Measurements from ENCODE around the gene SEPTIN12. TPM values are rescaled to one million over a fixed set of nuclear protein-coding genes. Genes with fewer than 3 reads are reported as not detected.

SEPTIN12 gene
- total RNA-seq, 1 experiment from 2014 or later, result not detected

- ChIA-PET POLR2A (no interaction called here), CTCF (interaction anchor here (0.7 to 1.6 kb wide), 2 partner anchors 52 to 99 kb away, joined by 3 to 5 read pairs; partner anchors contain the start of gene ROGDI)
- peaks cover 14% of the 10 kb centered on the region for H3K36me3 Mint-ChIP-seq
- TF ChIP-seq TP53 (CRISPR knock-in tag; IDR thresholded peaks at IDR 0.05) (no peak), E2F1 (CRISPR knock-in tag; IDR thresholded peaks at IDR 0.05) (no peak), ELF4 (CRISPR knock-in tag; IDR thresholded peaks at IDR 0.05; ENCODE audit: low read depth) (no peak), CBFB (CRISPR knock-in tag; IDR thresholded peaks at IDR 0.05; ENCODE audit: low read depth) (no peak), ZNF281 (CRISPR knock-in tag; IDR thresholded peaks at IDR 0.05) (no peak), RORB (CRISPR knock-in tag; IDR thresholded peaks at IDR 0.05) (no peak), E2F4 (CRISPR knock-in tag; IDR thresholded peaks at IDR 0.05; ENCODE audit: borderline replicate concordance, low read depth) (no peak), ZNF423 (CRISPR knock-in tag; IDR thresholded peaks at IDR 0.05) (no peak), ETV6 (CRISPR knock-in tag; IDR thresholded peaks at IDR 0.05) (no peak)
- TF ChIP-seq, protein P1, sequence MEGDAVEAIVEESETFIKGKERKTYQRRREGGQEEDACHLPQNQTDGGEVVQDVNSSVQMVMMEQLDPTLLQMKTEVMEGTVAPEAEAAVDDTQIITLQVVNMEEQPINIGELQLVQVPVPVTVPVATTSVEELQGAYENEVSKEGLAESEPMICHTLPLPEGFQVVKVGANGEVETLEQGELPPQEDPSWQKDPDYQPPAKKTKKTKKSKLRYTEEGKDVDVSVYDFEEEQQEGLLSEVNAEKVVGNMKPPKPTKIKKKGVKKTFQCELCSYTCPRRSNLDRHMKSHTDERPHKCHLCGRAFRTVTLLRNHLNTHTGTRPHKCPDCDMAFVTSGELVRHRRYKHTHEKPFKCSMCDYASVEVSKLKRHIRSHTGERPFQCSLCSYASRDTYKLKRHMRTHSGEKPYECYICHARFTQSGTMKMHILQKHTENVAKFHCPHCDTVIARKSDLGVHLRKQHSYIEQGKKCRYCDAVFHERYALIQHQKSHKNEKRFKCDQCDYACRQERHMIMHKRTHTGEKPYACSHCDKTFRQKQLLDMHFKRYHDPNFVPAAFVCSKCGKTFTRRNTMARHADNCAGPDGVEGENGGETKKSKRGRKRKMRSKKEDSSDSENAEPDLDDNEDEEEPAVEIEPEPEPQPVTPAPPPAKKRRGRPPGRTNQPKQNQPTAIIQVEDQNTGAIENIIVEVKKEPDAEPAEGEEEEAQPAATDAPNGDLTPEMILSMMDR (IDR thresholded peaks at IDR 0.05), result no peak
- TF ChIP-seq, protein P2, sequence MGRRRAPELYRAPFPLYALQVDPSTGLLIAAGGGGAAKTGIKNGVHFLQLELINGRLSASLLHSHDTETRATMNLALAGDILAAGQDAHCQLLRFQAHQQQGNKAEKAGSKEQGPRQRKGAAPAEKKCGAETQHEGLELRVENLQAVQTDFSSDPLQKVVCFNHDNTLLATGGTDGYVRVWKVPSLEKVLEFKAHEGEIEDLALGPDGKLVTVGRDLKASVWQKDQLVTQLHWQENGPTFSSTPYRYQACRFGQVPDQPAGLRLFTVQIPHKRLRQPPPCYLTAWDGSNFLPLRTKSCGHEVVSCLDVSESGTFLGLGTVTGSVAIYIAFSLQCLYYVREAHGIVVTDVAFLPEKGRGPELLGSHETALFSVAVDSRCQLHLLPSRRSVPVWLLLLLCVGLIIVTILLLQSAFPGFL (CRISPR knock-in tag; IDR thresholded peaks at IDR 0.05; ENCODE audit: borderline replicate concordance), result no peak
- TF ChIP-seq, protein P3, sequence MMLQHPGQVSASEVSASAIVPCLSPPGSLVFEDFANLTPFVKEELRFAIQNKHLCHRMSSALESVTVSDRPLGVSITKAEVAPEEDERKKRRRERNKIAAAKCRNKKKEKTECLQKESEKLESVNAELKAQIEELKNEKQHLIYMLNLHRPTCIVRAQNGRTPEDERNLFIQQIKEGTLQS (CRISPR knock-in tag; conservative IDR thresholded peaks at IDR 0.05), result no peak
- no peaks in the 10 kb centered on the region for H3K9me3 Mint-ChIP-seq
- H3K27me3 Mint-ChIP-seq (ENCODE audit: low read depth), result no peaks in the 10 kb centered on the region
- ATAC-seq, result no peak
- H3K4me3 Mint-ChIP-seq, result no peak overlapping the region
- no peak overlapping the region for H3K27ac Mint-ChIP-seq
- DNase-seq (ENCODE audit: low spot score), result no peak
- peaks cover 2% of the 10 kb centered on the region; the same call in 1 of the 2 replicates for H3K4me1 Mint-ChIP-seq
These were observed 38.4 kb downstream of the SEPTIN12 start for GRCh38 chr16:4749700-4750257.

- Mint-ChIP-seq H3K9me3 (no peaks in the 10 kb centered on the region), H3K4me3 (no peak overlapping the region), H3K27ac (no peak overlapping the region), H3K4me1 (peaks cover 7% of the 10 kb centered on the region; the same call in 1 of the 2 replicates), H3K27me3 (ENCODE audit: low read depth) (no peaks in the 10 kb centered on the region), H3K36me3 (peaks cover 8% of the 10 kb centered on the region)
- ChIA-PET POLR2A (interaction anchor here (0.7 kb wide), 1 partner anchor 22 kb away, joined by 4 read pairs; no protein-coding TSS in a partner anchor), CTCF (interaction anchor here (1.6 kb wide), 1 partner anchor 53 kb away, joined by 3 read pairs; the partner anchor contains the start of gene ROGDI)
- TF ChIP-seq NR1H2 (CRISPR knock-in tag; IDR thresholded peaks at IDR 0.05) (no peak), ZNF219 (CRISPR knock-in tag; IDR thresholded peaks at IDR 0.05; ENCODE audit: borderline replicate concordance) (no peak), GRHL2 (CRISPR knock-in tag; IDR thresholded peaks at IDR 0.05; ENCODE audit: insufficient replicate concordance, severe bottlenecking) (no peak)
- DNase-seq (ENCODE audit: low spot score) (no peak), ATAC-seq (no peak)
These were observed 39.3 kb downstream of the SEPTIN12 start for GRCh38 chr16:4748682-4749411.
